ENCODE data around the gene C17orf78.
A peak's percentile ranks its signal among the peaks of the same experiment; 100 is the strongest.
"Not testable (repeated sequence)": the region's sequence is repeated elsewhere in the genome, so short reads cannot be mapped to it uniquely, and the experiment has no call there.

Gene C17orf78

GRCh38 chr17:37429453-37429852 lies 53.7 kb downstream of the C17orf78 start:
- H3K4me3 Mint-ChIP-seq: no peak overlapping the region
- H3K27ac Mint-ChIP-seq: peak overlapping the region; percentile 6 to 49
- H3K36me3 Mint-ChIP-seq (ENCODE audit: insufficient read depth): peaks cover 38% of the 10 kb centered on the region
- H3K27me3 Mint-ChIP-seq: no peaks in the 10 kb centered on the region
- ATAC-seq (replicated peaks): no peak
- no peaks in the 10 kb centered on the region for H3K9me3 Mint-ChIP-seq
- peaks cover 1 to 4% of the 10 kb centered on the region in 2 donors for H3K4me1 Mint-ChIP-seq (ENCODE audit: low read depth in 2 of 2)
- no peak for DNase-seq

- peaks cover 1 to 4% of the 10 kb centered on the region in 2 donors for H3K4me1 Mint-ChIP-seq (ENCODE audit: low read depth in 2 of 2)
- no peak overlapping the region for H3K4me3 Mint-ChIP-seq
- no peak for ATAC-seq (replicated peaks)
- no peaks in the 10 kb centered on the region for H3K9me3 Mint-ChIP-seq
- no peak for DNase-seq
- peak overlapping the region; percentile 6 to 49 for H3K27ac Mint-ChIP-seq
- peaks cover 33% of the 10 kb centered on the region for H3K36me3 Mint-ChIP-seq (ENCODE audit: insufficient read depth)
- no peaks in the 10 kb centered on the region for H3K27me3 Mint-ChIP-seq
Observed at GRCh38 chr17:37430051-37430627, 54.4 kb downstream of the C17orf78 start.

- Mint-ChIP-seq H3K9me3 (no peaks in the 10 kb centered on the region), H3K4me3 (no peak overlapping the region), H3K27ac (no peak overlapping the region), H3K36me3 (ENCODE audit: insufficient read depth) (peaks cover 26% of the 10 kb centered on the region), H3K27me3 (no peaks in the 10 kb centered on the region), H3K4me1 (ENCODE audit: low read depth in 2 of 2) (peaks cover 1 to 4% of the 10 kb centered on the region in 2 donors)
- ATAC-seq (replicated peaks) (no peak), DNase-seq (no peak)
Observed at GRCh38 chr17:37432671-37433070, 56.9 kb downstream of the C17orf78 start.

GRCh38 chr17:37438141-37438540 lies 62.4 kb downstream of the C17orf78 start:
- peaks cover 0 to 4% of the 10 kb centered on the region in 2 donors for H3K4me1 Mint-ChIP-seq (ENCODE audit: low read depth in 2 of 2)
- H3K4me3 Mint-ChIP-seq: no peak overlapping the region
- ATAC-seq (replicated peaks) (no peak), DNase-seq (no peak)
- H3K27me3 Mint-ChIP-seq: no peaks in the 10 kb centered on the region
- H3K36me3 Mint-ChIP-seq (ENCODE audit: insufficient read depth): peaks cover 49% of the 10 kb centered on the region
- H3K9me3 Mint-ChIP-seq: no peaks in the 10 kb centered on the region
- H3K27ac Mint-ChIP-seq: no peak overlapping the region

DNA sequence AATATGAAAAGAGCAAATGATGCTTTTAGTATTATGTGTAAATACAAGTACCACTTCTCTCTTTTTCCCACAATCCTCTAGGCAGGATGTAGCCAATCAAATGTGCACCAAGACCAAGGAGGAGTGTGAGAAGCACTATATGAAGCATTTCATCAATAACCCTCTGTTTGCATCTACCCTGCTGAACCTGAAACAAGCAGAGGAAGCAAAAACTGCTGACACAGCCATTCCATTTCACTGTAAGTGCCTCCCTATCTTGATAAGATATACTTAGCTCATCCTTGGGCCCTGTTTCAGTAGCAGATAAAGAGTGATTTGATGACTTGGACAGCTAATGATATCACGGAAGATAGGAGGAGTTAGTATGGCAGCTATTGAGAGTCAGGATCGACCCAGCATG lies 64.6 kb downstream of the C17orf78 start:
- peaks cover 0 to 4% of the 10 kb centered on the region in 2 donors for H3K4me1 Mint-ChIP-seq (ENCODE audit: low read depth in 2 of 2)
- ATAC-seq (replicated peaks) (no peak), DNase-seq (no peak)
- H3K27me3 Mint-ChIP-seq: no peaks in the 10 kb centered on the region
- H3K9me3 Mint-ChIP-seq: no peaks in the 10 kb centered on the region
- H3K27ac Mint-ChIP-seq: peak overlapping the region in 1 of 2 donors; percentile 71
- no peak overlapping the region for H3K4me3 Mint-ChIP-seq
- H3K36me3 Mint-ChIP-seq (ENCODE audit: insufficient read depth): peaks cover 64% of the 10 kb centered on the region

- H3K36me3 Mint-ChIP-seq (ENCODE audit: insufficient read depth): peaks cover 62% of the 10 kb centered on the region
- not testable (repeated sequence) for H3K9me3 Mint-ChIP-seq; DNase-seq; H3K4me1 Mint-ChIP-seq (ENCODE audit: low read depth in 2 of 2); ATAC-seq (replicated peaks); H3K4me3 Mint-ChIP-seq; H3K27me3 Mint-ChIP-seq; H3K27ac Mint-ChIP-seq
Observed at GRCh38 chr17:37441369-37442014, 65.7 kb downstream of the C17orf78 start.

Measured in effector memory CD8-positive, alpha-beta T cell (primary cell).